NCI-H2227 (cell line): ENCODE measurements around the gene HMGCLL1.

ENCODE experiments used
- DNase-seq: peaks from one replicate; lab custom pipeline; 2025; ENCODE audit not compliant: unreplicated experiment; lab: John Stamatoyannopoulos, UW

HMGCLL1 gene

DNA sequence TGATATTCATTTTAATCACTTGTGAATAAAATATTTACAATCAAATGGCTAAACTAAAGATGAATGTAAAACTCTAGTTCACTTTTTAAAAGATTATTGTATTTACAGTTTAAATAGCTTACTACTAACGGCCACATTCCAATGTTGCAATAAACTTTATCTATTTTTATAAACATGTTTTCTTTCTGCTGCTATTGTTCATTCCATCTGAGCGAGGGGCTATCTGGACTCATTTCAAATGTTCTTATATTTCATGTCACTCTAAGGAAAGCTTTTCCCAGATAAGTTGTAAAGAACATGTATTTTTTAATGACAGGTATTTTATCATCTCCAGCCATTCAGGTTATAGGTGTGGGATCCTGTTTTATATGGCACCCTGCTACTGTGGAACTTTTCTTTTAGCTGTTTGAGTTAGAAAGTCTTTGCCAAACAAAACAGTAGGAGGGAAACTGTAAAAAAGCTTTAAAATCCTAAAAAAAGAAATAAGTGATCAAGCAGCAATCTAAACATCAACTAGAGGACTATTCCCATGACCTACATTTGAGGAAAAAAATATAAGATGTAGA, 42.5 kb downstream of the HMGCLL1 start:
- no peak for DNase-seq

GRCh38 chr6:55531496-55531895, 47.5 kb downstream of the HMGCLL1 start:
- DNase-seq = no peak

- no peak for DNase-seq
These were observed 48.1 kb downstream of the HMGCLL1 start for GRCh38 chr6:55530931-55531330.

- no peak for DNase-seq
These were observed 50.4 kb downstream of the HMGCLL1 start for GRCh38 chr6:55528624-55529023.

DNA sequence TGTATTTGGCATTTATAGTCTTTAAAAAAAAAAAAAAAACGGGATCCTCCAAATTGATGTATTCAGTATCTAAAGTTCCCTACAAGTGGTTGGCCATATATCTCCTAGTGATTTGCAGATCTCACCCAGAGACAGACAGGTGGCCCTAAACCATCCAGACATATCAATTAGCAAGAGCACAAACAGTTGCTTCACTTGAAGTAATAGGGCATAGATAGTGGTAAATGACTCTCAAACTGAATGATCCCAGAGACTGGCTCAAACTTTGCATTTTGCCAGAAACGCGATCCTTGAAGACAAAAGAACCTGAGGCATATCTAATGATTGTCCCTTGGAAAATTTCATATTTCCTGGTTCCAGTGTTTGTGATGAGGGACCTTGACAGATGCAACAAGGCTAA, 54.6 kb downstream of the HMGCLL1 start:
- no peak for DNase-seq

DNA sequence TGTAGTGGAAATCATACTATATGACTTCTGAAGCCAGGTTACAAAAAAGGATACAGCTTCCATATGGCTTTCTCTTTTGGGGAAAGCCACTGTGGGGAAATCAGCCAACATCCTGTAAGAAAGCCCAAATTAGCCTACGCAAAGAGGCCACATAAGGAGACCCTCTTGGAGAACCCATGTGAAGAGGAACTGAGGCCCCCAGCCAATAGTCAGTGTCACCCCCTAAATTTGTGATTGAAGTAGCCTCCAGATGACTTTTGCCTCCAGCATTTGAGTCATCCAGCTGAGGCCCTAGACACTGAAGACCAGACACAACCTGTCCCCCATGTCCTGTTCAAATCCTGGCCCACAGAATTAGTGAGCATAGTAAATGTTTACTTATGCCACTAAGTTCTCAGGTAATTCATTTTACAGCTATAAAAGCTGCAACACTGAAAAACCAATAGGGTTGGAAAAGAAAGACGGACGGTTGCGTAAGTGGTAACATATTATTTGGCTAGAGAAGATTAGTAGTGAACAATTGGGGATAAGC, 60.4 kb downstream of the HMGCLL1 start:
- DNase-seq = no peak

DNA sequence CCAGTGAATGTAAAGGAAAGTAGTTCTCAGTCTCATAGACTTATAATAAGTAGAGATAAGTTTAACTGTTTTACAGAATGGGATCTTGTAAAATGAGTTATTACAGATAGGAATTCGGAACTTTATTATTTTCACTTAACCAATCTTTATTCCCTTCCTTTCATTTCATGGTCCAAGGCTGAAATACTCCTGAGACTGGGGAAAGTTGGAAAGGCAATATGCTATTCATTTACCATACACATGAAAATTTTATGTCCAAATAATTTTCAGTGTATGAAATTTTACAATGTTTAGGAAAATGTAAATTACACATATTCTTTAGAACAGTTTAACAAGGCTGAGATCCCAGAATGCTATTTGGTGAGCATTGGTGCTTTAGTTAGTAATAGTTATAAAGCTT, 62.3 kb downstream of the HMGCLL1 start:
- DNase-seq = no peak

DNA sequence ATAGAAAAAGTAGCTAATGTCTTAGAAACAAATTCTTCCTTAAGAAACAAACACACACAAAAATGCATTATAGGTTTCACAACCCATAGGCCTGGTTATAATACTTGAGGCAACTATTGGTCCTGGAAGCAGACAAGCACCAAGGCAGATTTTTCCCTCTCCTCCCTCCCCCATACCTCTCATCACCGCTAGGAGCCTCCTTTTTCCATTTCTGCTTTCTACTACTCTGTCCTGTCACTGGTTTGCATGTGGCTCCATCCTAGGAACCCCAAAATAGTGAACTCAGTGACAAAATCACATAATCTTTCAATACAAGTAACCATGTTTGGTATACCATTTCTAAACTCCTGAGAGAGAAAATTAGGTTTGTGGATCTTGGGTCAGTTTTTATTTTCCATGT, 66.1 kb downstream of the HMGCLL1 start:
- DNase-seq = no peak

DNA sequence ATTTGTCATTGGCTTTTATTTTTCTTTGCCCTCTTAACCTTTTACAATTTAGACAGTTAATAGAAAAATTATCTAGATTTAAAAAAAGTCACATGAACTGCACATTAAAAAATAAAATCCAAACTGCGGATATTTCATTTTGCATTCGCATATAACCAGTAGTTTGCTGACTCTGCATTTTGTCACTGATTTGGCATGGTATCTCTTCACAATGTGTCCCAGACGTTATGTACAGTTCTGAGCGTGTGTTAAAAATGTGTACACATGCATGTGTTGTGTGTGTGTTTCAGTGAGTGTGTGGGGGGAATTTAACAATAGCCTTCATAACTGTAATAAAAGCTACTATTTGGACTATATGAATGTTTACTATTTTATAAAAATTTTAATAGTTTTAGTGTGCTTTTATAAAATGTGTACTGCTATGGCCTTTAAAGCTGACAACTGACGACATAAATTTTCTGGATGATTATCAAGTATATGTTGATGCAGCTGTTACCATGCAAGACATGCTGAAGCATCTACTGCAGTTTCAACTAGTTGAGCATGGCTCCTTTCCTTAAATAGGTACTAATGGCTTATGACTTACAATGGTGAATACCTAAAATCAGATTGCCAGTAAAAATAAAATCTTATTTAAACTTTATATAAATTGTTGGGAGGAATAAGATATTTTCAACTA, 67.7 kb downstream of the HMGCLL1 start:
- no peak for DNase-seq

- no peak for DNase-seq
These were observed 79.4 kb downstream of the HMGCLL1 start for GRCh38 chr6:55499591-55499990.

- DNase-seq = no peak
These were observed 81.3 kb downstream of the HMGCLL1 start for GRCh38 chr6:55497694-55498093.

DNA sequence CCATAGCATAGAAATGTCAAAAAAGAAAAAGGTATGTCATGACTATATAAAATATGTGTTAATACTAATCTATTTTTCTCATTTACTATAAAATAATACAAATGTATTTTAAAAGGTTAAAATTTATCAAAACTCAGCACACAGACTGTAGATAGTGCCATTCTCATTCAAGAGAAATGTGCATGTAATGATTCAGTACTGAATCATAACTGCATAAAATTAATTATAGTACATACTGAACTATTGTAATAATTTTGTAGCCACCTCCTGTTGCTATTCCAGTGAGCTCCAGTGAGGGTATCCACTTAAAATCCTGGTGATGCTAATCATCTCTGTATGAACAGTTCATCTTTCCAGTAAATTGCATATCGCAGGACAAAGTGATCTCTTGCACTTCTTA, 82.8 kb downstream of the HMGCLL1 start:
- DNase-seq = no peak

- no peak for DNase-seq
These were observed 83.7 kb downstream of the HMGCLL1 start for GRCh38 chr6:55495277-55495676.

DNA sequence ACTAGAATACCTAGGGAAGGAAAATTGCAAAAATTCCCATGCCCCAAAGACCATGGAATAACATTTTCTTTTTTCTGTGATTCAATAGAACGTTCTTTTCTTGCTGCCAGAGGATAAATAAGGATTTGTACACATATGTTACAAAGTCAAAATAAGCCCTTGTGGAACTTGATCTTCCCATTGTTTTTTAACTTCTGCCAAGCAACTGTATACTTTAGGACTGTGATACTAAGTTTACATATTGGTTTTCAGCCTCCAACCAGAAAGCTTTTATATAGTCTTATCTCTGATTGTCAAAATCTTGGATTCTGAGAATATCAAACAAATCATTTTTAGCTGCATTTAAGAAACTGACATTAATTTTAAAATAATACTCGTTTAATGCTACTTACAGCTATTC, 84.6 kb downstream of the HMGCLL1 start:
- no peak for DNase-seq

DNA sequence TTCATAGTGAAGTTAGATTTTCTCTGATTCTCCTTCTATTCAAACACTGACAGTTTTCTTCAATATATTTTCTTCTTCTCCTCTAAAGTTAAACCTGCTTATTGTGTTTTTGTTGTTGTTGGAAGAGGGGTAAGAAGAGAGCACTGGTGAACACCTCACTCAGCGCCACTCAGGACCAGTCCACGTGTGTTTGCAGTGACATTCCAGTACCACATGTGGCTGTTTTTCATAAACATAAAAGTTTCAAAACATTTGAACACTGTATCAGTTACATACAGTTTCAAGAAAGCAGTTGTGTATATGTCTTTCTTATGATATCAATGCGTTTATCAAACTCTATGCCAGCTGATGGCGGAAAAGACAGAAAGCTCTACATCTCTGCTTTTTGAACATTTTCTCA, 86.7 kb downstream of the HMGCLL1 start:
- no peak for DNase-seq

- no peak for DNase-seq
These were observed 88.1 kb downstream of the HMGCLL1 start for GRCh38 chr6:55490871-55491270.

DNA sequence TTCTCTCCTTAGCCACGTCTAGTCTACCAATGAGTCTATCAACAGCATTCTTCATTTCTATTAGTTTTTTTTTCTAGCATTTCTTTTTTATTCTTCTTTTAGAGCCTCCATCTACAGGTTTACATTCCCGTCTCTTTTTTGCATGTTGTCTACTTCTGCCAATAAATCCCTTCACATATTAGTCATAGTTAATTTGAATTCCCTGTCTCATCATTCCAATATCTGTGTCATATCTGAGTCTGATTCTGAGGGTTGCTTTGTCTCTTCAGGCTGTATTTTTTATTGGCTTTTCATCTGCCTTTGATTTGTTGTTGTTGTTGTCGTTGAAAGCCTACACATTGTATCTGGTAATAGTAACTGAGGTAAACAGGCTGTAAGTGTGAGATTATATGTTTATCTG, 104.6 kb downstream of the HMGCLL1 start:
- DNase-seq = no peak

DNA sequence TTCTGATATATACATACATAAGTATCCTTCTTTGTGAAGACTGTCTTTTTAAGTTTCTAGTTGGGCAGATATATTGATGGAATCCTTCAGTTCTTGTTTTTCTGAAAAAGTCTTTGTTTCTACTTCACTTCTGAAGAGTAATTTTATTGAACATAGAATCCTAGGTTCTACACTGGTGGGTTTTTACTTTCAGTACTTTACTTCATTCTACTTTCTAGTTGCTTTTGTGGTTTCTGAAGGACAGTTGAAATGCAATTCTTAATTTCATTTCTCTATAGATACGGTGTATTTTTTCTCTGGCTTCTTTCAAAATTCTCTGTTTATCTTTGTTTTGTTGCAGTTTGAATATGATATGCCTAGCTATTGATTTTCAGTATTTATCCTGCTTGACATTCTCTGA, 105.3 kb downstream of the HMGCLL1 start:
- no peak for DNase-seq

DNA sequence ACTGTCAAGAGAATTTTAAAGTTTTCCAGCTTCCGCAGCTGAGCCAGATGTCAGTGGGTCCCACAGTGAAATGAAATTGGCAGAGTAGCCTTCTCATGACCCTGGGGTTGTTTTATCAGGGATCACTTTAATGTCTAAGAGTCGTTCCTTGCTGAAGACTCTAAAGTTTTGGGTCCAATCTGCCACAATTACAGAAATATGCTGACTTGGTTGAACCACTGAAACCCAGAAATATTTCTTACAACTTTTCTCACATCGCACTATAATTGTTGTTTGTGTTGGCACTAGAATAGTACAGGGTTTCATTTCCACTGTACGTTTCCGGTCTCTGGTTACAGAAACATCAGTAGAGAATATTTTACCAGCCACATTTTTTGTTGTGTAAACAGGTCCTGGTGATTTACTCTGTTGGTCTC, 109.0 kb downstream of the HMGCLL1 start:
- no peak for DNase-seq

DNA sequence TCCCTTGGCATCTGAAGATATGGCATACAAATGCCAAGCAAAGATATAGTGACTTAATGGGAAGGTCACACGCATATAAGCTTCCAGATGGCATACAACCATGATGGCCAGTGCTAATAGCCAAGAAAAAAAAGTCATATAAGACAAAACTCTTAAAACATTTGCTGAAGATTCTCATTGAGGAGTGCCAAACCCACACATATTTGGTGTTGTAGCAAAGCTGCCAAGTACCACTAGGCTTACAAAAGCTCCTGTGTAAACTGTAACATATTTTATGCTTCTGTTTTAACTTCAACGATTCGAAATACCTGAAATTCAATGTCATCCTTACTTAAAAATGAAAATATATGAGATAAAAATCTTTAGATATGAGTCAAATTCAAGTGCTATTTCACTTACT, 123.0 kb downstream of the HMGCLL1 start:
- no peak for DNase-seq

- DNase-seq = no peak
These were observed 129.0 kb downstream of the HMGCLL1 start for GRCh38 chr6:55450005-55450404.

DNA sequence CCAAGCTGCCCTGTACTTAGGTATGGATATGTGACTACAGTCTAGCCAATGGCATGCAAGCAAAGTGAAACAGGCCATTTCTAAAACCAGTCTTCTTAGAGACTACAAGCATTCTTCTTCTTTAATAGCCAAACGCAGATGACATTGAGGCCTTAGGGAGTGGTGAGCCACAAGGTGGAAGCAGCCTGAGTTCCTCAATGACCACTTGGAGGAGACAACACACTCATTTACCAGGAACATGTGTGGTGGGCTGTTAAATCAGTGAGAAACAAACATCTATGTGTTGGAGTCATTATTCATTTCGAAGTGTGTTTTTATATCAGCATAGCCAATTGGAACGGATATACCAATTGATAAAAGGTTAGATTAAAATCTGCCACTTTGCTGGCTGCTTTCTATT, 129.8 kb downstream of the HMGCLL1 start:
- DNase-seq = no peak

DNA sequence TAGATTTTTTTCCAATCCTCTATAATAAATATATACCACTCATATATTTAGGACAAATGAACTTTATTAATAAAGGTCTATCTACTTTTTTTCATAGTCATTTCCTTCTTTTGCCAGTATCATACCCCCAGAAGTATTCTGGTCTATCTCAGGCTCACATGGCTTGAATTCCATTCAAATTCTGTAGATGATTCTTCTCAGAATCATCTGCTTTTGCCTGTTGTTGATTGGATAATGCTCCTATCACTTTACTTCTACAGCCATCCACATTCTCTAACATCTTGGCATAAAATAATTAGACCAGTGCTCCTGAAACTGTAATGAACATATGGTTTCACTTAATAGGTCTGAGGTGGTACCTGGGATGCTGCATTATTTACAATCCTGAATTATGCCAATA, 130.5 kb downstream of the HMGCLL1 start:
- no peak for DNase-seq
